ENCODE data around the gene PIAS1.

DNA sequence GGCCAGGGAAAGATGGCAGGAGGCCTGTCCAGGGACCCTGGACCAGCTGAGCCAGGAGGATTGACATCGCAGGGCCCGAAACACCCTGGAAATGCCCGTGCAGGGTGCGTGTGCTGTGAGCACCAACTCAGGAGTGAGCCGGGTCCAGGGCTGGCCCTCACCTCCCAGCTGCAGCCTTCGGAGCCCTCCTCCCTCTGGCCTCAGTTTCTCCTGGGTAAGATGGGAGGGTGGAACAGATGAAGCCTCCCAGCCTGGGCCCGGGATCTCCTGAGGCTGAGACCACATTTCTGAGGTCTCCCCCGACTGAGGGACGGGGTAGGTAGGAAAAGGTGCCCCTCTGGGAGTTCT lies 156.3 kb downstream of the PIAS1 start:
- TF ChIP-seq, protein P1, sequence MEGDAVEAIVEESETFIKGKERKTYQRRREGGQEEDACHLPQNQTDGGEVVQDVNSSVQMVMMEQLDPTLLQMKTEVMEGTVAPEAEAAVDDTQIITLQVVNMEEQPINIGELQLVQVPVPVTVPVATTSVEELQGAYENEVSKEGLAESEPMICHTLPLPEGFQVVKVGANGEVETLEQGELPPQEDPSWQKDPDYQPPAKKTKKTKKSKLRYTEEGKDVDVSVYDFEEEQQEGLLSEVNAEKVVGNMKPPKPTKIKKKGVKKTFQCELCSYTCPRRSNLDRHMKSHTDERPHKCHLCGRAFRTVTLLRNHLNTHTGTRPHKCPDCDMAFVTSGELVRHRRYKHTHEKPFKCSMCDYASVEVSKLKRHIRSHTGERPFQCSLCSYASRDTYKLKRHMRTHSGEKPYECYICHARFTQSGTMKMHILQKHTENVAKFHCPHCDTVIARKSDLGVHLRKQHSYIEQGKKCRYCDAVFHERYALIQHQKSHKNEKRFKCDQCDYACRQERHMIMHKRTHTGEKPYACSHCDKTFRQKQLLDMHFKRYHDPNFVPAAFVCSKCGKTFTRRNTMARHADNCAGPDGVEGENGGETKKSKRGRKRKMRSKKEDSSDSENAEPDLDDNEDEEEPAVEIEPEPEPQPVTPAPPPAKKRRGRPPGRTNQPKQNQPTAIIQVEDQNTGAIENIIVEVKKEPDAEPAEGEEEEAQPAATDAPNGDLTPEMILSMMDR (IDR thresholded peaks at IDR 0.05) = no peak
- no peak for TF ChIP-seq POLR2A (IDR thresholded peaks at IDR 0.05)
